IMR-90 (cell line): ENCODE data around the gene KCNMA1.

Experiments used
- BHLHE40 ChIP-seq: fragments of 150-350 bp; IDR thresholded peaks from 2 replicates; pipeline ENCODE4 v1.6.1; 2016; ENCODE audit warnings: mild to moderate bottlenecking, low read depth, low read length
- CEBPB ChIP-seq: IDR thresholded peaks from 2 replicates; pipeline ENCODE4 v1.6.1; 2012; ENCODE audit warnings: low read depth, low read length, improper control_type of control experiment
- CTCF ChIP-seq: conservative IDR thresholded peaks from 2 replicates; pipeline ENCODE4 v1.5.1; 2012; ENCODE audit warnings: mild to moderate bottlenecking, low read depth, low read length, improper control_type of control experiment
- ELK1 ChIP-seq: fragments of 150-350 bp; IDR thresholded peaks from 2 replicates; pipeline ENCODE4 v1.6.1; 2016; ENCODE audit warnings: low read depth, mild to moderate bottlenecking, low read length, moderate library complexity, borderline replicate concordance
- FOS ChIP-seq: fragments of 150-350 bp; IDR thresholded peaks from 2 replicates; pipeline ENCODE4 v1.6.1; 2016; ENCODE audit warnings: low read depth, low read length
- MAZ ChIP-seq: IDR thresholded peaks from 2 replicates; pipeline ENCODE4 v1.6.1; 2012; ENCODE audit warnings: low read depth, mild to moderate bottlenecking, low read length, improper control_type of control experiment, moderate library complexity, borderline replicate concordance
- NFE2L2 ChIP-seq: fragments of 150-350 bp; IDR thresholded peaks from 2 replicates; pipeline ENCODE4 v1.6.1; 2016; ENCODE audit warnings: low read depth, mild to moderate bottlenecking, low read length
- POLR2A ChIP-seq: IDR thresholded peaks from 2 replicates; pipeline ENCODE4 v1.6.1; 2012; ENCODE audit warnings: mild to moderate bottlenecking, low read depth, low read length
- RAD21 ChIP-seq: IDR thresholded peaks from 2 replicates; pipeline ENCODE4 v1.6.1; 2012; ENCODE audit warnings: low read length, improper control_type of control experiment
- RFX5 ChIP-seq: IDR thresholded peaks from 2 replicates; pipeline ENCODE4 v1.8.0; 2012; ENCODE audit warnings: low read depth, mild to moderate bottlenecking, low read length, moderate library complexity
- USF2 ChIP-seq: fragments of 150-350 bp; IDR thresholded peaks from 2 replicates; pipeline ENCODE4 v1.6.1; 2017; ENCODE audit warnings: mild to moderate bottlenecking, antibody characterized with exemption, low read length, low read depth

- TF ChIP-seq CEBPB (no peak), USF2 (no peak), NFE2L2 (no peak), CTCF (no peak), ELK1 (no peak), MAZ (no peak), POLR2A (no peak), FOS (no peak), BHLHE40 (no peak), RFX5 (no peak), RAD21 (no peak)
These were observed 130.9 kb downstream of the KCNMA1 start for GRCh38 chr10:77506517-77507200.
